Measurements from ENCODE around the gene PACSIN2. TPM values are rescaled to one million over a fixed set of nuclear protein-coding genes. Genes with fewer than 3 reads are reported as not detected.

PACSIN2 gene
- total RNA-seq, 6 experiments from 2014 or later: 69.8 to 97.3 (median 76.2) TPM

GRCh38 chr22:42931421-42932196 lies 83.3 kb downstream of the PACSIN2 start:
- no peak for DNase-seq

GRCh38 chr22:42930810-42931420 lies 84.0 kb downstream of the PACSIN2 start:
- Mint-ChIP-seq H3K27ac (peak overlapping the region; percentile 100), H3K27me3 (ENCODE audit: insufficient read depth) (peaks cover 3% of the 10 kb centered on the region; the same call in 1 of the 2 replicates), H3K4me3 (peak overlapping the region; percentile 11), H3K36me3 (ENCODE audit: low read depth) (peaks cover 17% of the 10 kb centered on the region), H3K9me3 (no peaks in the 10 kb centered on the region; the same call in 1 of the 2 replicates), H3K4me1 (ENCODE audit: low read depth) (peaks cover 77% of the 10 kb centered on the region)
- peak; percentile 53; the same call in 1 of the 2 replicates for TF ChIP-seq CTCF (IDR thresholded peaks at IDR 0.05)
- peak; percentile 53 for DNase-seq

More at GRCh38 chr22:42931421-42932196, 83.3 kb downstream of the PACSIN2 start:
- peaks cover 17% of the 10 kb centered on the region for H3K36me3 Mint-ChIP-seq (ENCODE audit: low read depth)
- H3K4me3 Mint-ChIP-seq: peak overlapping the region; percentile 11; the same call in 1 of the 2 replicates
- no peak for TF ChIP-seq CTCF (IDR thresholded peaks at IDR 0.05)
- H3K27ac Mint-ChIP-seq: peak overlapping the region; percentile 100
- H3K27me3 Mint-ChIP-seq (ENCODE audit: insufficient read depth): peaks cover 3% of the 10 kb centered on the region
- peaks cover 76% of the 10 kb centered on the region for H3K4me1 Mint-ChIP-seq (ENCODE audit: low read depth)
- H3K9me3 Mint-ChIP-seq: no peaks in the 10 kb centered on the region; the same call in 1 of the 2 replicates

GRCh38 chr22:42929838-42930155 lies 85.2 kb downstream of the PACSIN2 start:
- peaks cover 3% of the 10 kb centered on the region; the same call in 1 of the 2 replicates for H3K27me3 Mint-ChIP-seq (ENCODE audit: insufficient read depth)
- peaks cover 17% of the 10 kb centered on the region for H3K36me3 Mint-ChIP-seq (ENCODE audit: low read depth)
- no peak for DNase-seq
- TF ChIP-seq CTCF (IDR thresholded peaks at IDR 0.05): no peak
- H3K27ac Mint-ChIP-seq: peak overlapping the region; percentile 100
- H3K9me3 Mint-ChIP-seq: no peaks in the 10 kb centered on the region; the same call in 1 of the 2 replicates
- H3K4me1 Mint-ChIP-seq (ENCODE audit: low read depth): peaks cover 73% of the 10 kb centered on the region
- 0 out of 2 replicates have a peak overlapping the region, but pooled peaks have one; percentile 9 for H3K4me3 Mint-ChIP-seq

GRCh38 chr22:42928969-42929837 lies 85.7 kb downstream of the PACSIN2 start:
- Mint-ChIP-seq H3K36me3 (ENCODE audit: low read depth) (peaks cover 17% of the 10 kb centered on the region), H3K27ac (peak overlapping the region; percentile 100), H3K4me1 (ENCODE audit: low read depth) (peaks cover 67% of the 10 kb centered on the region), H3K27me3 (ENCODE audit: insufficient read depth) (peaks cover 4% of the 10 kb centered on the region), H3K4me3 (no peak overlapping the region), H3K9me3 (no peaks in the 10 kb centered on the region; the same call in 1 of the 2 replicates)
- TF ChIP-seq CTCF (IDR thresholded peaks at IDR 0.05): no peak
- no peak for DNase-seq

GRCh38 chr22:42927966-42928365 lies 87.0 kb downstream of the PACSIN2 start:
- H3K27ac Mint-ChIP-seq: no peak overlapping the region; the same call in 1 of the 2 replicates
- no peak overlapping the region for H3K4me3 Mint-ChIP-seq
- no peak for DNase-seq
- H3K36me3 Mint-ChIP-seq (ENCODE audit: low read depth): peaks cover 17% of the 10 kb centered on the region
- no peaks in the 10 kb centered on the region; the same call in 1 of the 2 replicates for H3K9me3 Mint-ChIP-seq
- H3K27me3 Mint-ChIP-seq (ENCODE audit: insufficient read depth): peaks cover 4% of the 10 kb centered on the region
- no peak for TF ChIP-seq CTCF (IDR thresholded peaks at IDR 0.05)
- peaks cover 59% of the 10 kb centered on the region for H3K4me1 Mint-ChIP-seq (ENCODE audit: low read depth)
